Measurements from ENCODE around the gene SIGMAR1. TPM values are rescaled to one million over a fixed set of nuclear protein-coding genes. Genes with fewer than 3 reads are reported as not detected.

SIGMAR1 gene
- total and polyA plus RNA-seq, 2 of the 4 experiments (the other 2 are of a cell fraction), result 44.6 to 88.9 TPM

DNA sequence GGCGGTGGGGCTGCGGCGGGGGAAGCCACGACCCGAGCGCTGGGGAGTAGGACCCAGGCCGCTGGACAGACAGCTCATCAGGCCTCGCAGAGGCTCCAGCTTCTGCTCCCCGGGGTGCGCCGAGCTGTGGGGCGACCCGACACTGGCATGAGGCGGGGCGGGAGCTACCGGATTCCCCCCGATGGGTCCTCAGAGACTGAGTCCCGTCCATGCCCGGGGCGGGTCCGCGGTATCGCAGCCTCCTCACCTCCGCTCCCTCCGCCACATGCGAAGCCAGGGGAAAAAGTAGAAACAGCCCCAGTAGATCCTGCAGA lies 27.4 kb upstream of the SIGMAR1 start (continued):
- no peak for TF ChIP-seq SMC3 (IDR thresholded peaks at IDR 0.05; ENCODE audit: low read depth, low read length)
- TF ChIP-seq RCOR1 (IDR thresholded peaks at IDR 0.05; ENCODE audit: insufficient replicate concordance, low read length), result no peak
- TF ChIP-seq USF2 (IDR thresholded peaks at IDR 0.05; ENCODE audit: low read depth, low read length), result no peak
- no peak for TF ChIP-seq CHD1 (IDR thresholded peaks at IDR 0.05; ENCODE audit: low read depth, low read length)
- no peak for TF ChIP-seq RAD21 (IDR thresholded peaks at IDR 0.05; ENCODE audit: low read length)
- no peak for TF ChIP-seq NFE2L2 (IDR thresholded peaks at IDR 0.05; ENCODE audit: low read depth, low read length)

All from IMR-90 (cell line).